PC-3 (cell line): ENCODE results near the gene PPM1F.

Source experiments
- CTCF ChIP-seq: fragments of 300-600 bp; sonication (generic); conservative IDR thresholded peaks from 2 replicates; pipeline ENCODE4 v1.5.1; 2017; ENCODE audit warnings: antibody characterized with exemption, low read depth, mild to moderate bottlenecking, low read length
- EZH2 ChIP-seq: fragments of 300-600 bp; sonication (generic); IDR thresholded peaks from one replicate; pipeline ENCODE4 v1.6.1; 2017; ENCODE audit warnings: antibody characterized with exemption, mild to moderate bottlenecking, low read length; ENCODE audit not compliant: unreplicated experiment
- EZH2phosphoT487 ChIP-seq: fragments of 300-600 bp; sonication (generic); IDR thresholded peaks from 2 replicates; pipeline ENCODE4 v1.6.1; 2018; ENCODE audit warnings: mild to moderate bottlenecking, antibody characterized with exemption, low read length, borderline replicate concordance

GRCh38 chr22:21959274-21960074 lies 6.8 kb upstream of the PPM1F start:
- no peak for TF ChIP-seq EZH2
- no peak for TF ChIP-seq CTCF
- no peak for TF ChIP-seq EZH2phosphoT487
